Osteoblast (primary cell): ENCODE results near the gene FDX1. TPM values are rescaled to one million over a fixed set of nuclear protein-coding genes. Genes with fewer than 3 reads are reported as not detected.
A peak's percentile ranks its signal among the peaks of the same experiment; 100 is the strongest.

ENCODE experiments used
- DNase-seq: peaks from one replicate; pipeline ENCODE4 v3.0.0; 2011; ENCODE audit warnings: low spot score, mixed read lengths; ENCODE audit not compliant: insufficient read length; ENCODE audit errors: missing footprints
- H2AFZ ChIP-seq: 2 replicates; pipeline ENCODE4 v1.6.0; 2011; ENCODE audit warnings: mild to moderate bottlenecking, low read length
- H3K27ac ChIP-seq: 2 replicates; pipeline ENCODE4 v1.5.1; 2011; ENCODE audit warnings: mild to moderate bottlenecking, low read depth, low read length, moderate library complexity
- H3K27me3 ChIP-seq: 2 replicates; pipeline ENCODE4 v1.6.0; 2012; ENCODE audit warnings: mild to moderate bottlenecking, control low read depth, inconsistent platforms, low read length, moderate library complexity; ENCODE audit not compliant: insufficient read depth
- H3K36me3 ChIP-seq: 2 replicates; pipeline ENCODE4 v1.5.1; 2011; ENCODE audit warnings: mild to moderate bottlenecking, low read length, control low read depth, moderate library complexity; ENCODE audit not compliant: insufficient read depth
- H3K4me1 ChIP-seq: 2 replicates; pipeline ENCODE4 v1.5.1; 2011; ENCODE audit warnings: mild to moderate bottlenecking, low read length, control low read depth, moderate library complexity; ENCODE audit not compliant: insufficient read depth
- H3K4me2 ChIP-seq: 2 replicates; pipeline ENCODE4 v1.6.0; 2011; ENCODE audit warnings: mild to moderate bottlenecking, low read length; ENCODE audit not compliant: insufficient read depth
- H3K4me3 ChIP-seq: fragments of 200-600 bp; sonication (generic); 3 replicates; pipeline ENCODE4 v1.5.1; 2012; ENCODE audit warnings: mild to moderate bottlenecking, low read length, inconsistent platforms; ENCODE audit not compliant: insufficient read depth
- H3K79me2 ChIP-seq: 2 replicates; pipeline ENCODE4 v1.6.0; 2012; ENCODE audit warnings: mild to moderate bottlenecking, low read length, control low read depth, inconsistent platforms; ENCODE audit not compliant: insufficient read depth
- H3K9me3 ChIP-seq: 2 replicates; pipeline ENCODE4 v1.5.1; 2011; ENCODE audit warnings: low read depth, low read length, control low read depth
- H4K20me1 ChIP-seq: 2 replicates; pipeline ENCODE4 v1.6.0; 2012; ENCODE audit warnings: mild to moderate bottlenecking, low read length, control low read depth; ENCODE audit not compliant: insufficient read depth
- total RNA-seq: library from RNA; depleted of rRNA; stranded (reverse); fragments of >200 nt; gene quantifications from 2 replicates; pipeline ENCODE4 v1.2.3, GENCODE V29; 2012
- TF ChIP-seq, protein P1 (sequence below): IDR thresholded peaks from 2 replicates; pipeline ENCODE4 v1.5.1; 2011; ENCODE audit warnings: mild to moderate bottlenecking, low read depth, low read length, moderate library complexity; ENCODE audit errors: extremely low read depth

FDX1 gene
- total RNA-seq, 1 donor, result 9.0 TPM

DNA sequence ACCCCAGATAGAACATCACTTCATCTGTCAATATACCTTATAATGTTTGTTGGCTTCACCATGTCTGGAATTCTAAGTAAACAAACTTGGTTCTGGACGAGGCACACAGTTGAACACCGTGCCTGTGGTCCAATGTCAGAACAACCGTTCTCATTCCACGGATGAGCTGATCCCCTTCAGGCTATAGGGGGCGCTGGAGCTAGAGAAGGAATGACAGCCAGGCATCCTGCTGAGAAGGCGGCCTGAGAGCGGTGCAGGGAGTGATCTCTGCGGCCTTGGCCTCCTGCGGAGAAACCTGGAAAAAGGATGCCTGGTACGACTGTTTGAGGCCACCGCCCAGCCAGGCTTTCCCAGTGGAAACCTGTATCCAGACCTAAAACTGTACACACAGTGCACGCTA is 48.7 kb downstream of the FDX1 start:
- H3K9me3 ChIP-seq, result no peaks in the 10 kb centered on the region
- no peaks in the 10 kb centered on the region for H3K36me3 ChIP-seq
- H3K79me2 ChIP-seq, result no peaks in the 10 kb centered on the region
- H3K4me1 ChIP-seq, result peaks cover 7% of the 10 kb centered on the region
- no peak overlapping the region for H3K4me3 ChIP-seq
- TF ChIP-seq, protein P1, sequence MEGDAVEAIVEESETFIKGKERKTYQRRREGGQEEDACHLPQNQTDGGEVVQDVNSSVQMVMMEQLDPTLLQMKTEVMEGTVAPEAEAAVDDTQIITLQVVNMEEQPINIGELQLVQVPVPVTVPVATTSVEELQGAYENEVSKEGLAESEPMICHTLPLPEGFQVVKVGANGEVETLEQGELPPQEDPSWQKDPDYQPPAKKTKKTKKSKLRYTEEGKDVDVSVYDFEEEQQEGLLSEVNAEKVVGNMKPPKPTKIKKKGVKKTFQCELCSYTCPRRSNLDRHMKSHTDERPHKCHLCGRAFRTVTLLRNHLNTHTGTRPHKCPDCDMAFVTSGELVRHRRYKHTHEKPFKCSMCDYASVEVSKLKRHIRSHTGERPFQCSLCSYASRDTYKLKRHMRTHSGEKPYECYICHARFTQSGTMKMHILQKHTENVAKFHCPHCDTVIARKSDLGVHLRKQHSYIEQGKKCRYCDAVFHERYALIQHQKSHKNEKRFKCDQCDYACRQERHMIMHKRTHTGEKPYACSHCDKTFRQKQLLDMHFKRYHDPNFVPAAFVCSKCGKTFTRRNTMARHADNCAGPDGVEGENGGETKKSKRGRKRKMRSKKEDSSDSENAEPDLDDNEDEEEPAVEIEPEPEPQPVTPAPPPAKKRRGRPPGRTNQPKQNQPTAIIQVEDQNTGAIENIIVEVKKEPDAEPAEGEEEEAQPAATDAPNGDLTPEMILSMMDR, result peak; percentile 22
- H3K27me3 ChIP-seq, result no peaks in the 10 kb centered on the region
- no peak for DNase-seq
- H3K4me2 ChIP-seq, result no peak overlapping the region
- H3K27ac ChIP-seq, result no peak overlapping the region
- H4K20me1 ChIP-seq, result no peaks in the 10 kb centered on the region
- H2AFZ ChIP-seq, result no peak overlapping the region

DNA sequence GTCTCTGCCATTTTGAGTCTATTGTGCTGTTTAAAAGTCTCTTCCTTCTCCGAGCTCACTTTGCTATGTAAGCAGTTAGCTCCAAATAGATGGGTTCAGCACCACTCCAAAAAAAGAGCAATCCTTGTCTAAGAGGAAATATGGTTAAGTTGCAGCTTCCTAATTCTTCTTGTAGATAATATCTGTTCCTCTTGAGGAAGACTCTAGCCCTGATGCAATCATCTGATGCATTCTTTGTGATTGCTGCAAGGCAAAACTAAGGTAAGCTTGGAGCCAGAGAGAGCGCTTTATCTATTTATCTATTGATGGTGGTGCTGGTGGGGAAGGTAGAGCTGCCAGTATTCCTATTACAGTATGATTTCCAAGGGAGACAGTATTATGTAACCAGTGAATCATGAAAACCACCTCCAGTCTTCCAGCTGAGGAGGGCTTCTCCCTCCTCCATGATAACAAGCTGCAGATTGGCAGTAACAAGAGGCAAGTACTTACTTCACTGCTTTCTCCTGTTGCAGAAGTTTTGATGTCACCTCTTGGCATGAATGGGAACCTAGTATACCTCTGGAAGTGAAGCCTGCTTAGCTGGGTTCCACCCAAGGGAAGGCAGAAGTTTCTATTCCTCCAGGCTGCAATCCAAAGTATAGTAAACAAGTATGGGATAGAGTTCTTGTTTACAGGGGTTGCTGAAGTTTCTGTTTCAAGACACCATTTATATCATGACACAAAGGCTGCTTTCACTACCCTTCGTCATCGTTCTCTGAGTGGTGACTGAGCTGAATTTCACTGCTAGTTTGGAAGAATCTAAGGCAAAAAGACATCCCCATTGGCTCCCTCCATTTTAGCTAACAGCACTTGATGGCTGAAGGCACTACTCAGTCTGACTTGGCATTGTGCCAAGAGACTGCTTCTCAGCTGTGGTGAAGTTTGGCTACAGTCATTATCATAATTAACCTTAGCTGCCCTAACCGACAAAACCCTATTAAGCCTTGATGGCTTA is 49.7 kb downstream of the FDX1 start:
- TF ChIP-seq, protein P1, result no peak
- peaks cover 7% of the 10 kb centered on the region for H3K4me1 ChIP-seq
- H3K9me3 ChIP-seq, result no peaks in the 10 kb centered on the region
- no peaks in the 10 kb centered on the region for H4K20me1 ChIP-seq
- H3K79me2 ChIP-seq, result no peaks in the 10 kb centered on the region
- H3K27ac ChIP-seq, result no peak overlapping the region
- peak overlapping the region; percentile 7 for H3K4me2 ChIP-seq
- no peaks in the 10 kb centered on the region for H3K27me3 ChIP-seq
- DNase-seq, result no peak
- no peak overlapping the region for H2AFZ ChIP-seq
- no peaks in the 10 kb centered on the region for H3K36me3 ChIP-seq
- no peak overlapping the region for H3K4me3 ChIP-seq

DNA sequence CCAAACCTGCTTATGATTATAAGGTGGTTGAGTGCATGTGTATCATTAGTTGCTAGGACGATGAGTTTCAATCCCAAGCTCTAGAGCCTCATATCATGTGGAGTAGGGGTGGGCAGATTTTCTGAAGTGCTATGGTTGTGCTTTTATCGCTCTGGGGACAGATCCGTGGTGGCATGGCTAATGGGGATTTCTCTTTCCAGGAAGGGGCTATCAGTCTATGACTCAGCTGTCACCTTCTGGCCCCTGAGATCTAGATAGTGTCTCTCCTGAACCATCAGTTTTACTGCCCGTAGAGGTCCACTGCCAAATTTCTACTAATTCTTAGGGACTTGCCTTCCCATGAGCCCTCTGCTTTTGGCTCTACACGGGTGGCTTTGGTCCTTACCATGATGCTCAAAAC is 51.8 kb downstream of the FDX1 start:
- Histone ChIP-seq H2AFZ (no peak overlapping the region), H3K4me2 (no peak overlapping the region), H3K36me3 (no peaks in the 10 kb centered on the region), H3K27ac (no peak overlapping the region), H3K4me1 (peaks cover 7% of the 10 kb centered on the region), H3K4me3 (no peak overlapping the region), H3K9me3 (no peaks in the 10 kb centered on the region), H4K20me1 (no peaks in the 10 kb centered on the region), H3K79me2 (no peaks in the 10 kb centered on the region), H3K27me3 (no peaks in the 10 kb centered on the region)
- TF ChIP-seq, protein P1, result no peak
- no peak for DNase-seq

DNA sequence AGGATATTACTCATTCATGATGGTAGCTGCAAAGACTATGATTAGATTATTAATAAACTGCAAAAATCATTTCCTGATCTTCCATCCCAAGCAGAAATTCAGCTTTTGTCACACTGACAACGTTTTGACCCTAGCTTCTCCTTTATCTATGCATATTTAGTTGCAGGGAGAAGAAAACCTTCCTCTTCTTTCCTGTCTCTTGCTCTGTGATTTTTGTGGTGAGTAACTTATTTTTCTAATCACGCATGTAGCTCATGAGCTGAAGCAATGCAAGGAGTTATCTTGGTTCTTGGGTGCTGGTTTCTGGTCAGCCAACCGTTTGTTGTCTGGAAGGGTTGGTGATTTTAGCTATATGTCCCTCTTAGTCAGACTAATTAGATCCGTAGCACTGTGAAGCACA is 56.4 kb downstream of the FDX1 start:
- Histone ChIP-seq H3K36me3 (no peaks in the 10 kb centered on the region), H3K4me3 (no peak overlapping the region), H3K9me3 (no peaks in the 10 kb centered on the region), H3K4me1 (peaks cover 6% of the 10 kb centered on the region), H3K4me2 (no peak overlapping the region), H3K79me2 (no peaks in the 10 kb centered on the region), H3K27me3 (no peaks in the 10 kb centered on the region), H4K20me1 (no peaks in the 10 kb centered on the region), H2AFZ (no peak overlapping the region), H3K27ac (no peak overlapping the region)
- TF ChIP-seq, protein P1, result no peak
- no peak for DNase-seq
